Panc1 (cell line): ENCODE measurements around the gene ARPC1B. TPM values are rescaled to one million over a fixed set of nuclear protein-coding genes. Genes with fewer than 3 reads are reported as not detected.

Experiments
- ATAC-seq: fragments of 200-7000 bp; cut with Tn5 transposase; 2 replicates; pipeline ENCODE4 v1.9.1; 2020; ENCODE audit warnings: mild to moderate bottlenecking, moderate library complexity
- BruUV-seq: library from RNA; stranded (reverse); fragments of 400-500 nt; replicated peaks from 2 replicates; lab custom pipeline; 2021; lab: Mats Ljungman, UMichigan
- CTCF ChIA-PET: fragments of 300-600 bp; sonication (Branson Sonifier 250); formaldehyde crosslinking; loops from one replicate; lab custom pipeline; 2022; ENCODE audit warnings: antibody characterized with exemption; lab: Charles Lee
- POLR2A ChIA-PET: fragments of 300-600 bp; sonication (Branson Sonifier 250); formaldehyde crosslinking; loops from one replicate; lab custom pipeline; 2022; ENCODE audit warnings: antibody characterized with exemption; lab: Charles Lee
- DNase-seq: peaks from one replicate; pipeline ENCODE4 v3.0.0-alpha.2; 2010; ENCODE audit warnings: low read depth, low spot score
- H3K27ac ChIP-seq: 2 replicates; pipeline ENCODE4 v1.5.1; 2011; ENCODE audit warnings: mild to moderate bottlenecking, low read length, inconsistent platforms
- H3K27me3 ChIP-seq: fragments of 200-500 bp; sonication (Bioruptor generic); 2 replicates; pipeline ENCODE4 v1.6.0; 2014; ENCODE audit warnings: low read length, inconsistent platforms; ENCODE audit not compliant: control insufficient read depth, insufficient read depth
- H3K36me3 ChIP-seq: fragments of 200-500 bp; sonication (Bioruptor generic); 2 replicates; pipeline ENCODE4 v1.5.1; 2014; ENCODE audit warnings: inconsistent platforms, mild to moderate bottlenecking, low read length, moderate library complexity; ENCODE audit not compliant: control insufficient read depth, insufficient read depth
- H3K4me1 ChIP-seq: 2 replicates; pipeline ENCODE4 v1.5.1; 2011; ENCODE audit warnings: inconsistent platforms, mild to moderate bottlenecking, low read length, moderate library complexity; ENCODE audit not compliant: control insufficient read depth, insufficient read depth
- H3K4me3 ChIP-seq, 2 experiments: 2 replicates each; pipeline ENCODE4 v1.5.1; 2011 to 2012; ENCODE audit warnings: low read depth in 2 of 2, low read length in 2 of 2, mild to moderate bottlenecking in 2 of 2, inconsistent platforms in 1 of 2, moderate library complexity in 1 of 2
- H3K9me3 ChIP-seq: fragments of 200-500 bp; sonication (Bioruptor generic); 2 replicates; pipeline ENCODE4 v1.5.1; 2014; ENCODE audit warnings: low read depth, mild to moderate bottlenecking, inconsistent platforms, low read length, moderate library complexity; ENCODE audit not compliant: control insufficient read depth, insufficient read depth
- POLR2AphosphoS5 ChIP-seq: IDR thresholded peaks from 2 replicates; pipeline ENCODE4 v1.6.1; 2012; ENCODE audit warnings: mild to moderate bottlenecking, low read depth, low read length, moderate library complexity
- SIN3A ChIP-seq: IDR thresholded peaks from 2 replicates; pipeline ENCODE4 v1.6.1; 2012; ENCODE audit warnings: low read depth, mild to moderate bottlenecking, low read length, moderate library complexity, borderline replicate concordance; ENCODE audit not compliant: insufficient read depth
- TCF7L2 ChIP-seq: IDR thresholded peaks from 2 replicates; pipeline ENCODE4 v1.6.1; 2011; ENCODE audit warnings: mild to moderate bottlenecking, low read depth, low read length, inconsistent platforms
- in situ Hi-C: cut with HindIII; loops from 2 replicates; pipeline ENCODE4 v1.10.0; 2016; ENCODE audit warnings: low sequenced_read_pairs, low pct_unique_long_range_greater_than_20kb
- intact Hi-C: fragments of 100-400 bp; cut with micrococcal nuclease; formaldehyde crosslinking; loops from one replicate; pipeline ENCODE4 v1.10.0; 2022; ENCODE audit not compliant: unreplicated experiment
- total RNA-seq: library from RNA; stranded (reverse); gene quantifications from one replicate; pipeline ENCODE4 v1.2.1, GENCODE V29; 2021; ENCODE audit not compliant: unreplicated experiment
- TF ChIP-seq, protein P1 (sequence below), 2 experiments: IDR thresholded peaks; 2 replicates each; pipeline ENCODE4 v1.6.1; 2011 to 2012; ENCODE audit warnings: low read depth in 2 of 2, control low read depth in 1 of 2, low read length in 1 of 2, mild to moderate bottlenecking in 1 of 2, moderate library complexity in 1 of 2; ENCODE audit not compliant: insufficient read depth in 1 of 2
- TF ChIP-seq, protein P2 (sequence below): fragments of 450-650 bp; IDR thresholded peaks from 2 replicates; pipeline ENCODE4 v1.5.1; 2017; ENCODE audit warnings: mild to moderate bottlenecking

Gene ARPC1B
- total RNA-seq, 1 experiment from 2014 or later: 266 TPM

DNA sequence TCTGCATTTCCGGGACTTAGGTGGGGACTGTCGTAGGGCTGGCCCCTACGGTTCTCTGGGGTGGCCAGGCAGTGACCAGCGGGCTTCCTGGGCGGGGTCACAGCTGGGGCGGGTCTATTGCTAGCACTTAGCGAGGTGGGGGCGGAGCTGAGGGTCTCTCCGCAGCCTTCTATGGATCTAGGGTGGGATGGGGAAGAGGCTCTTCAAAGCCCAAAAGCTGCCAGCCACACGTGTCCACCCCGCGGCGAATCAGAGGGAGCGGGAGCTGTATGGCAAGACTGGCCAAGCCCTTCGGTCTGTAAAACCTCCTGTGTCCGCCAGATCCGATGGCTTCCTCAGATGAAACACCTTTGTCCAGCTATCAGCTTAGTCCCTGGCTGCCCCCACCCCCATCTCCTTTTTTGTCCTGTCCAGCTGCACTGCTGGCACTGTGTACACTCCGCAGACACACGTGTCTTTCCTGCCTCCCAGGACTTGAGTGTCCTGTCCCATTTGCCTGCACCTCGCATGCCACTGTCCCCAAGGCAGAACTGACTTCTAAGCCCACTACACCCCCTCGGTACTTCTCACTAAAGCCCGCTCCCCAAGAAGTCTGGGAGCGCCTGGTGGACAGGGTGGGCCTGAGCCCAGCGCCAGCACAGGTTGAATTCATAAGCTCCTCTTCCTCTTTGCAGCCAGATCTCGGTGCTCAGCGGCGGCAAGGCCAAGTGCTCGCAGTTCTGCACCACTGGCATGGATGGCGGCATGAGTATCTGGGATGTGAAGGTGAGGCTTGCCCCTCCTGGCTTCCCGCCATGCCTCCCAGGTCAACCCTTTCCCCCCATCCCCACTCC lies 19.0 kb downstream of the ARPC1B start:
- Histone ChIP-seq H3K4me3 (peak overlapping the region in 1 of 2 experiments; percentile 7; a peak in 1 of 4 replicates), H3K36me3 (0 out of 2 replicates have a peak, but pooled peaks cover 4% of the 10 kb centered on the region), H3K27ac (peak overlapping the region; percentile 53), H3K27me3 (no peaks in the 10 kb centered on the region), H3K4me1 (peaks cover 52% of the 10 kb centered on the region), H3K9me3 (no peaks in the 10 kb centered on the region)
- in situ Hi-C loops: no loop called here
- CTCF ChIA-PET: no interaction called here
- intact Hi-C loops: no loop called here
- TF ChIP-seq, protein P1, sequence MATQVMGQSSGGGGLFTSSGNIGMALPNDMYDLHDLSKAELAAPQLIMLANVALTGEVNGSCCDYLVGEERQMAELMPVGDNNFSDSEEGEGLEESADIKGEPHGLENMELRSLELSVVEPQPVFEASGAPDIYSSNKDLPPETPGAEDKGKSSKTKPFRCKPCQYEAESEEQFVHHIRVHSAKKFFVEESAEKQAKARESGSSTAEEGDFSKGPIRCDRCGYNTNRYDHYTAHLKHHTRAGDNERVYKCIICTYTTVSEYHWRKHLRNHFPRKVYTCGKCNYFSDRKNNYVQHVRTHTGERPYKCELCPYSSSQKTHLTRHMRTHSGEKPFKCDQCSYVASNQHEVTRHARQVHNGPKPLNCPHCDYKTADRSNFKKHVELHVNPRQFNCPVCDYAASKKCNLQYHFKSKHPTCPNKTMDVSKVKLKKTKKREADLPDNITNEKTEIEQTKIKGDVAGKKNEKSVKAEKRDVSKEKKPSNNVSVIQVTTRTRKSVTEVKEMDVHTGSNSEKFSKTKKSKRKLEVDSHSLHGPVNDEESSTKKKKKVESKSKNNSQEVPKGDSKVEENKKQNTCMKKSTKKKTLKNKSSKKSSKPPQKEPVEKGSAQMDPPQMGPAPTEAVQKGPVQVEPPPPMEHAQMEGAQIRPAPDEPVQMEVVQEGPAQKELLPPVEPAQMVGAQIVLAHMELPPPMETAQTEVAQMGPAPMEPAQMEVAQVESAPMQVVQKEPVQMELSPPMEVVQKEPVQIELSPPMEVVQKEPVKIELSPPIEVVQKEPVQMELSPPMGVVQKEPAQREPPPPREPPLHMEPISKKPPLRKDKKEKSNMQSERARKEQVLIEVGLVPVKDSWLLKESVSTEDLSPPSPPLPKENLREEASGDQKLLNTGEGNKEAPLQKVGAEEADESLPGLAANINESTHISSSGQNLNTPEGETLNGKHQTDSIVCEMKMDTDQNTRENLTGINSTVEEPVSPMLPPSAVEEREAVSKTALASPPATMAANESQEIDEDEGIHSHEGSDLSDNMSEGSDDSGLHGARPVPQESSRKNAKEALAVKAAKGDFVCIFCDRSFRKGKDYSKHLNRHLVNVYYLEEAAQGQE (IDR thresholded peaks at IDR 0.05; ENCODE audit: insufficient read depth in 1 of 2, low read depth in 2 of 2, low read length in 1 of 2): no peak
- TF ChIP-seq, protein P2, sequence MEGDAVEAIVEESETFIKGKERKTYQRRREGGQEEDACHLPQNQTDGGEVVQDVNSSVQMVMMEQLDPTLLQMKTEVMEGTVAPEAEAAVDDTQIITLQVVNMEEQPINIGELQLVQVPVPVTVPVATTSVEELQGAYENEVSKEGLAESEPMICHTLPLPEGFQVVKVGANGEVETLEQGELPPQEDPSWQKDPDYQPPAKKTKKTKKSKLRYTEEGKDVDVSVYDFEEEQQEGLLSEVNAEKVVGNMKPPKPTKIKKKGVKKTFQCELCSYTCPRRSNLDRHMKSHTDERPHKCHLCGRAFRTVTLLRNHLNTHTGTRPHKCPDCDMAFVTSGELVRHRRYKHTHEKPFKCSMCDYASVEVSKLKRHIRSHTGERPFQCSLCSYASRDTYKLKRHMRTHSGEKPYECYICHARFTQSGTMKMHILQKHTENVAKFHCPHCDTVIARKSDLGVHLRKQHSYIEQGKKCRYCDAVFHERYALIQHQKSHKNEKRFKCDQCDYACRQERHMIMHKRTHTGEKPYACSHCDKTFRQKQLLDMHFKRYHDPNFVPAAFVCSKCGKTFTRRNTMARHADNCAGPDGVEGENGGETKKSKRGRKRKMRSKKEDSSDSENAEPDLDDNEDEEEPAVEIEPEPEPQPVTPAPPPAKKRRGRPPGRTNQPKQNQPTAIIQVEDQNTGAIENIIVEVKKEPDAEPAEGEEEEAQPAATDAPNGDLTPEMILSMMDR: no peak
- TF ChIP-seq TCF7L2: no peak
- TF ChIP-seq POLR2AphosphoS5: peak; percentile 55
- TF ChIP-seq SIN3A: no peak
- no TSS peak for BruUV-seq
- POLR2A ChIA-PET: interaction anchor here (0.6 to 0.9 kb wide), 4 partner anchors 9 to 626 kb away, joined by 4 to 17 read pairs (median 7); no protein-coding TSS in a partner anchor
- DNase-seq (no peak), ATAC-seq (peak; percentile 32)

DNA sequence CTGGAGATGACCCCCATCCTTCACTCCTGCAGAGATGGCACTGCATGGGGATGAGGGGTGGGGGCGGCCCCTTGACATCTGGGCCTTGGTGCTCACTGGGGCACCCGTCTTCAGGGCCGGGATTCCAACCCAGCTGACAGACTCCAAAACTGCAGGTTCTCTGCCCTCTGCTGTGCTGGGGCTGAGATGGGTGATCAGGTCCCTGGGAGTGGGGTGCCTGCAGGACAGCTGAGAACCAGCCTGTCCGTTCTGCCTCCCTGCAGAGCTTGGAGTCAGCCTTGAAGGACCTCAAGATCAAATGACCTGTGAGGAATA lies 19.6 kb downstream of the ARPC1B start:
- no TSS peak for BruUV-seq
- Histone ChIP-seq H3K4me1 (peaks cover 58% of the 10 kb centered on the region), H3K27ac (no peak overlapping the region), H3K9me3 (no peaks in the 10 kb centered on the region), H3K4me3 (no peak overlapping the region), H3K36me3 (0 out of 2 replicates have a peak, but pooled peaks cover 4% of the 10 kb centered on the region), H3K27me3 (no peaks in the 10 kb centered on the region)
- in situ Hi-C loops: no loop called here
- intact Hi-C loops: no loop called here
- no peak for TF ChIP-seq TCF7L2
- TF ChIP-seq SIN3A: no peak
- TF ChIP-seq, protein P1 (IDR thresholded peaks at IDR 0.05; ENCODE audit: insufficient read depth in 1 of 2, low read depth in 2 of 2, low read length in 1 of 2): no peak
- TF ChIP-seq POLR2AphosphoS5: no peak
- TF ChIP-seq, protein P2: no peak
- DNase-seq: no peak
- ATAC-seq: no peak
- POLR2A ChIA-PET: interaction anchor here (0.6 to 0.7 kb wide), 3 partner anchors 9 to 625 kb away, joined by 4 to 17 read pairs (median 8); no protein-coding TSS in a partner anchor
- CTCF ChIA-PET: no interaction called here
